ENCODE data around the gene CPNE9. TPM values are rescaled to one million over a fixed set of nuclear protein-coding genes. Genes with fewer than 3 reads are reported as not detected.

CPNE9 gene
- total RNA-seq, 1 experiment from 2014 or later = 3.5 TPM

- H4K20me1 ChIP-seq (ENCODE audit: control insufficient read depth, insufficient read depth, insufficient read length) = no peaks in the 10 kb centered on the region
- peak overlapping the region; percentile 59 for H3K9ac ChIP-seq (ENCODE audit: extremely low read depth, insufficient read length, low read length)
- Mint-ChIP-seq H3K27ac (peak overlapping the region; percentile 91 to 100 (median 99); a peak in 4 of 7 replicates), H3K4me3 (peak overlapping the region; percentile 91 to 94), H3K9me3 (no peaks in the 10 kb centered on the region), H3K27me3 (ENCODE audit: low read depth) (no peaks in the 10 kb centered on the region; the same call in 1 of the 2 replicates), H3K36me3 (ENCODE audit: insufficient read depth in 1 of 3, low read depth in 3 of 3) (peaks cover 34 to 83% (median 67%) of the 10 kb centered on the region in 3 experiments; a peak in 6 of 7 replicates), H3K4me1 (peaks cover 13% of the 10 kb centered on the region in 2 experiments)
- peak overlapping the region; percentile 62 for H3K4me2 ChIP-seq (ENCODE audit: insufficient read depth, insufficient read length, low read length)
- no peak overlapping the region for H3K14ac ChIP-seq (ENCODE audit: insufficient read depth, low read length)
- no peak overlapping the region for H3K23ac ChIP-seq (ENCODE audit: insufficient read length, low read depth, low read length)
- WGBS (ENCODE audit: extremely low coverage, insufficient read length, low lambda C conversion rate) = no CpG with 5 or more reads among the region's 17 CpGs
- H3K4me1 ChIP-seq (ENCODE audit: insufficient read depth, low read length) = no peaks in the 10 kb centered on the region
- H3K56ac ChIP-seq (ENCODE audit: insufficient read length, low read depth, low read length) = no peak overlapping the region
- H3K23me2 ChIP-seq (ENCODE audit: insufficient read length, low read depth, low read length, poor library complexity, severe bottlenecking) = no peaks in the 10 kb centered on the region
- H3K18ac ChIP-seq (ENCODE audit: insufficient read length, low read depth, low read length) = no peak overlapping the region
- H2AK5ac ChIP-seq (ENCODE audit: insufficient read length, low read length) = no peak overlapping the region
- no peak overlapping the region for H2BK5ac ChIP-seq (ENCODE audit: insufficient read length, low read length)
- no peak overlapping the region for H4K8ac ChIP-seq (replicated peaks; ENCODE audit: insufficient read length, low read depth, low read length)
- no peak overlapping the region for H3K4ac ChIP-seq (ENCODE audit: low read depth, low read length)
- no peak overlapping the region for H3K27ac ChIP-seq (ENCODE audit: insufficient read length, low read depth, low read length)
- no peaks in the 10 kb centered on the region for H3K79me1 ChIP-seq (ENCODE audit: insufficient read depth, low read depth, low read length, poor library complexity, severe bottlenecking)
- H3T11ph ChIP-seq (ENCODE audit: low read length) = no peak overlapping the region
- H2BK15ac ChIP-seq (ENCODE audit: low read depth, low read length) = no peak overlapping the region
- no peak overlapping the region for H2BK120ac ChIP-seq (ENCODE audit: low read depth, low read length, poor library complexity, severe bottlenecking)
- H2BK20ac ChIP-seq (ENCODE audit: low read depth, low read length, poor library complexity, severe bottlenecking) = no peak overlapping the region
- DNase-seq = no peak
- no peaks in the 10 kb centered on the region for H3K27me3 ChIP-seq (ENCODE audit: insufficient read depth, low read length)
- H3K9me3 ChIP-seq (ENCODE audit: control insufficient read depth, low read depth, low read length) = no peaks in the 10 kb centered on the region
- H4K91ac ChIP-seq (ENCODE audit: insufficient read length, low read depth, low read length) = no peak overlapping the region
- TF ChIP-seq CTCF (conservative IDR thresholded peaks at IDR 0.05) = no peak
- no peak overlapping the region for H4K5ac ChIP-seq (ENCODE audit: insufficient read length, low read depth, low read length)
- no peak overlapping the region for H2AFZ ChIP-seq (ENCODE audit: low read length)
- no peak overlapping the region for H2BK12ac ChIP-seq (ENCODE audit: insufficient read length, low read depth, low read length)
- H3K79me2 ChIP-seq (ENCODE audit: insufficient read depth, low read length) = no peaks in the 10 kb centered on the region
These were observed 47.2 kb downstream of the CPNE9 start for GRCh38 chr3:9750556-9751411.

Data from H9 (cell line).